Measurements from ENCODE around the gene CHTOP. TPM values are rescaled to one million over a fixed set of nuclear protein-coding genes. Genes with fewer than 3 reads are reported as not detected.

Gene CHTOP
- polyA plus RNA-seq, 1 donor from 2014 or later: 159 TPM

DNA sequence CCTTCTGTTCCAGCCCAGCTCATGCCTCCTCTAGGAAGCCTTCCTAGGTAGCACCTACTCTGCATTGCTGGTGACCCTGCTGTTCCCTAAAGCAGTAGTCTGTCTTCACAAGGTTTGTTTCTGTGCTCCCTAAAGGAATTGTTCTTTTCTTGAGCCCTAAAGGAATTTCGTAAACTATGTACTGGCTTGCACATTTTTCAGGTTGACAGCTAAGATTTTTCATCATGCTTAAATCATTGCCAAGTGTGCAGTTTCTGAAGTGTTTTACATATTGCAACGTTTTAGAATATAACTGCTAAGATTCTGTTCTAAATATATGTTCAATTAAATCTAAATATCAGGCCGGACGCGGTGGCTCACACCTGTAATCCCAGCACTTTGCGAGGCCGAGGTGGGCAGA, 34.0 kb upstream of the CHTOP start:
- no peak overlapping the region for H2AFZ ChIP-seq (ENCODE audit: low read depth, low read length)
- no peak overlapping the region for H3K4me2 ChIP-seq (ENCODE audit: low read length)
- no peak overlapping the region for H3K4me3 ChIP-seq (ENCODE audit: low read length)
- no peak overlapping the region for H3K9ac ChIP-seq (ENCODE audit: low read length)
- H3K9me2 ChIP-seq (ENCODE audit: insufficient read depth, low read length): no peaks in the 10 kb centered on the region
- no peaks in the 10 kb centered on the region for H3K9me3 ChIP-seq (ENCODE audit: low read length)
- no peaks in the 10 kb centered on the region for H3K36me3 ChIP-seq (ENCODE audit: insufficient read depth, low read length)
- H3K27me3 ChIP-seq (ENCODE audit: insufficient read depth, low read depth, low read length): no peaks in the 10 kb centered on the region
- H4K20me1 ChIP-seq (ENCODE audit: insufficient read depth): no peaks in the 10 kb centered on the region
- H3F3A ChIP-seq (ENCODE audit: insufficient read depth, low read length, poor library complexity, severe bottlenecking): no peaks in the 10 kb centered on the region
- TF ChIP-seq MXI1 (conservative IDR thresholded peaks at IDR 0.05; ENCODE audit: poor library complexity, severe bottlenecking) (no peak), RAD21 (conservative IDR thresholded peaks at IDR 0.05) (no peak), TAF1 (IDR thresholded peaks at IDR 0.05; ENCODE audit: low read depth) (no peak)
- H3K27ac ChIP-seq (ENCODE audit: low read length): no peak overlapping the region
- no peaks in the 10 kb centered on the region for H3K79me2 ChIP-seq (replicated peaks; ENCODE audit: insufficient read depth, low read length)

DNA sequence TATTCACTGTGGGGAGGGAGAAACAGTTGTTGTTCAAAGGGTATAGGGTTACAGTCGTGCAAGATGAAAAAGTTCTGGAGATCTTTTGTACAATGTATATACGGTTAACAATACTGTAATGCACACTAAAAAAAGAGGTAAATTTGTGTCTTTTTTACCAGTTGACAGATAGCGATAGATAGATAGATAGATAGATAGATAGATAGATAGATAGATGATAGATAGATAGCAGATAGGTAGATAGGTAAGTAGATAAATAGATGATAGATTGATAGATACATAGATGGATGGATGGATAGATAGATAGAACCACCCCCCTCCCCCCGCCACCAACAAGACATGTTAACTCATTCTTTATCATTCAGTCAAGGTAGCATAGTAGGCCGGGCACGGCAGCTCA, 31.1 kb upstream of the CHTOP start:
- no peaks in the 10 kb centered on the region for H3K27me3 ChIP-seq (ENCODE audit: insufficient read depth, low read depth, low read length)
- H3F3A ChIP-seq (ENCODE audit: insufficient read depth, low read length, poor library complexity, severe bottlenecking): no peaks in the 10 kb centered on the region
- H3K4me3 ChIP-seq (ENCODE audit: low read length): no peak overlapping the region
- H2AFZ ChIP-seq (ENCODE audit: low read depth, low read length): no peak overlapping the region
- no peaks in the 10 kb centered on the region for H3K79me2 ChIP-seq (replicated peaks; ENCODE audit: insufficient read depth, low read length)
- no peaks in the 10 kb centered on the region for H3K9me2 ChIP-seq (ENCODE audit: insufficient read depth, low read length)
- no peak overlapping the region for H3K9ac ChIP-seq (ENCODE audit: low read length)
- no peak overlapping the region for H3K4me2 ChIP-seq (ENCODE audit: low read length)
- no peak for TF ChIP-seq EZH2 (IDR thresholded peaks at IDR 0.05; ENCODE audit: borderline replicate concordance, insufficient read depth, low read length, poor library complexity, severe bottlenecking)
- TF ChIP-seq TAF1 (IDR thresholded peaks at IDR 0.05; ENCODE audit: low read depth): no peak
- TF ChIP-seq MXI1 (conservative IDR thresholded peaks at IDR 0.05; ENCODE audit: poor library complexity, severe bottlenecking): no peak
- TF ChIP-seq POLR2AphosphoS5 (IDR thresholded peaks at IDR 0.05): no peak
- TF ChIP-seq, protein P1, sequence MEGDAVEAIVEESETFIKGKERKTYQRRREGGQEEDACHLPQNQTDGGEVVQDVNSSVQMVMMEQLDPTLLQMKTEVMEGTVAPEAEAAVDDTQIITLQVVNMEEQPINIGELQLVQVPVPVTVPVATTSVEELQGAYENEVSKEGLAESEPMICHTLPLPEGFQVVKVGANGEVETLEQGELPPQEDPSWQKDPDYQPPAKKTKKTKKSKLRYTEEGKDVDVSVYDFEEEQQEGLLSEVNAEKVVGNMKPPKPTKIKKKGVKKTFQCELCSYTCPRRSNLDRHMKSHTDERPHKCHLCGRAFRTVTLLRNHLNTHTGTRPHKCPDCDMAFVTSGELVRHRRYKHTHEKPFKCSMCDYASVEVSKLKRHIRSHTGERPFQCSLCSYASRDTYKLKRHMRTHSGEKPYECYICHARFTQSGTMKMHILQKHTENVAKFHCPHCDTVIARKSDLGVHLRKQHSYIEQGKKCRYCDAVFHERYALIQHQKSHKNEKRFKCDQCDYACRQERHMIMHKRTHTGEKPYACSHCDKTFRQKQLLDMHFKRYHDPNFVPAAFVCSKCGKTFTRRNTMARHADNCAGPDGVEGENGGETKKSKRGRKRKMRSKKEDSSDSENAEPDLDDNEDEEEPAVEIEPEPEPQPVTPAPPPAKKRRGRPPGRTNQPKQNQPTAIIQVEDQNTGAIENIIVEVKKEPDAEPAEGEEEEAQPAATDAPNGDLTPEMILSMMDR (IDR thresholded peaks at IDR 0.05; ENCODE audit: poor library complexity, severe bottlenecking): no peak
- no peak for TF ChIP-seq EP300 (conservative IDR thresholded peaks at IDR 0.05; ENCODE audit: poor library complexity, severe bottlenecking)
- no peaks in the 10 kb centered on the region for H4K20me1 ChIP-seq (ENCODE audit: insufficient read depth)
- H3K27ac ChIP-seq (ENCODE audit: low read length): no peak overlapping the region
- H3K36me3 ChIP-seq (ENCODE audit: insufficient read depth, low read length): no peaks in the 10 kb centered on the region
- H3K9me3 ChIP-seq (ENCODE audit: low read length): no peaks in the 10 kb centered on the region

DNA sequence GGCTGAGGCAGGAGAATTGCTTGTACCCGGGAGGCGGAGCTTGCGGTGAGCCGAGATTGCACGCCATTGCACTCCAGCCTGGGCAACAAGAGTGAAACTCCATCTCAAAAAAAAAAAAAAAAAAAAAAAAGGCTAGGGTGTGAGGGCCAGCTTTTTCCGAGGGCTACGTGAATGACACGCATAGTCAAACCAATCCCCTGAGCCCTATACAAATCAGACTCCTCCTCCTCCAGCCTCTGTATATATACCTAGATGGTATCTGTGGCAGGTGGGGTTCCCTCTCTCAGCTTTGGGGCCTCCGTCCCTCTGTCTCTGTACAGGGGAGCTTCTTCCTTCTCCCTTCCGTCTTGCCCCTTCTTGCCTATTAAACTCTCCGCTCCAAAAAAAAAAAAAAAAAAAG, 27.7 kb upstream of the CHTOP start:
- Histone ChIP-seq H3K9me2 (ENCODE audit: insufficient read depth, low read length) (no peaks in the 10 kb centered on the region), H3K27me3 (ENCODE audit: insufficient read depth, low read depth, low read length) (no peaks in the 10 kb centered on the region), H4K20me1 (ENCODE audit: insufficient read depth) (no peaks in the 10 kb centered on the region), H2AFZ (ENCODE audit: low read depth, low read length) (no peak overlapping the region), H3F3A (ENCODE audit: insufficient read depth, low read length, poor library complexity, severe bottlenecking) (no peaks in the 10 kb centered on the region), H3K4me2 (ENCODE audit: low read length) (no peak overlapping the region), H3K27ac (ENCODE audit: low read length) (no peak overlapping the region), H3K4me3 (ENCODE audit: low read length) (no peak overlapping the region), H3K36me3 (ENCODE audit: insufficient read depth, low read length) (no peaks in the 10 kb centered on the region), H3K79me2 (replicated peaks; ENCODE audit: insufficient read depth, low read length) (no peaks in the 10 kb centered on the region), H3K9ac (ENCODE audit: low read length) (no peak overlapping the region), H3K9me3 (ENCODE audit: low read length) (no peaks in the 10 kb centered on the region)
- TF ChIP-seq, protein P2, sequence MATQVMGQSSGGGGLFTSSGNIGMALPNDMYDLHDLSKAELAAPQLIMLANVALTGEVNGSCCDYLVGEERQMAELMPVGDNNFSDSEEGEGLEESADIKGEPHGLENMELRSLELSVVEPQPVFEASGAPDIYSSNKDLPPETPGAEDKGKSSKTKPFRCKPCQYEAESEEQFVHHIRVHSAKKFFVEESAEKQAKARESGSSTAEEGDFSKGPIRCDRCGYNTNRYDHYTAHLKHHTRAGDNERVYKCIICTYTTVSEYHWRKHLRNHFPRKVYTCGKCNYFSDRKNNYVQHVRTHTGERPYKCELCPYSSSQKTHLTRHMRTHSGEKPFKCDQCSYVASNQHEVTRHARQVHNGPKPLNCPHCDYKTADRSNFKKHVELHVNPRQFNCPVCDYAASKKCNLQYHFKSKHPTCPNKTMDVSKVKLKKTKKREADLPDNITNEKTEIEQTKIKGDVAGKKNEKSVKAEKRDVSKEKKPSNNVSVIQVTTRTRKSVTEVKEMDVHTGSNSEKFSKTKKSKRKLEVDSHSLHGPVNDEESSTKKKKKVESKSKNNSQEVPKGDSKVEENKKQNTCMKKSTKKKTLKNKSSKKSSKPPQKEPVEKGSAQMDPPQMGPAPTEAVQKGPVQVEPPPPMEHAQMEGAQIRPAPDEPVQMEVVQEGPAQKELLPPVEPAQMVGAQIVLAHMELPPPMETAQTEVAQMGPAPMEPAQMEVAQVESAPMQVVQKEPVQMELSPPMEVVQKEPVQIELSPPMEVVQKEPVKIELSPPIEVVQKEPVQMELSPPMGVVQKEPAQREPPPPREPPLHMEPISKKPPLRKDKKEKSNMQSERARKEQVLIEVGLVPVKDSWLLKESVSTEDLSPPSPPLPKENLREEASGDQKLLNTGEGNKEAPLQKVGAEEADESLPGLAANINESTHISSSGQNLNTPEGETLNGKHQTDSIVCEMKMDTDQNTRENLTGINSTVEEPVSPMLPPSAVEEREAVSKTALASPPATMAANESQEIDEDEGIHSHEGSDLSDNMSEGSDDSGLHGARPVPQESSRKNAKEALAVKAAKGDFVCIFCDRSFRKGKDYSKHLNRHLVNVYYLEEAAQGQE (IDR thresholded peaks at IDR 0.05; ENCODE audit: borderline replicate concordance): no peak
- TF ChIP-seq SMC3 (conservative IDR thresholded peaks at IDR 0.05; ENCODE audit: poor library complexity) (no peak), MXI1 (conservative IDR thresholded peaks at IDR 0.05; ENCODE audit: poor library complexity, severe bottlenecking) (no peak), EZH2 (IDR thresholded peaks at IDR 0.05; ENCODE audit: borderline replicate concordance, insufficient read depth, low read length, poor library complexity, severe bottlenecking) (no peak), RAD21 (conservative IDR thresholded peaks at IDR 0.05) (no peak), POLR2AphosphoS5 (IDR thresholded peaks at IDR 0.05) (no peak), TAF1 (IDR thresholded peaks at IDR 0.05; ENCODE audit: low read depth) (no peak), EP300 (conservative IDR thresholded peaks at IDR 0.05; ENCODE audit: poor library complexity, severe bottlenecking) (no peak)
- TF ChIP-seq, protein P1 (IDR thresholded peaks at IDR 0.05; ENCODE audit: poor library complexity, severe bottlenecking): no peak
